HuH-7 (cell line): ENCODE results near the gene ST3GAL3.

Experiments
- DNase-seq: peaks from one replicate; pipeline ENCODE4 v3.0.0; 2011; ENCODE audit warnings: low spot score

ST3GAL3 gene

DNA sequence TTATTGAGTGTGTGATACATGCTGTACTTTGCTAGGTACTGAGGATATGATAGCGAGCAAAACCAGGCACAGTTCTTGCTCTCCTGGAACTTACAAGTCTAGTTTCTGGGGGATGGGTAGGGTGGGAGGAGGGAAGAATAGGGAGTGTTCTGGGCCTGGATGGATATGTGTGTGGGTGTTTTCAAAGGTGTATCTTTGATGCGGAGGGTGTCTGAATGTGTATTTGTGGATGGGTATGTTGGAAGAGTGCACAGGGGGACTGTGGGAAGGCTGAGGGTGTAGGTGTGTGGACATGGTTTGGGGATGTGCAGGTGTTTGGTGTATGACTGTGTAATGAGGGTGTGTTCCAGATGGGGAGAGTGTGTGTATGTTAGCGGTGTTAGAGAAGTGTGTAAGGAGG is 258.0 kb downstream of the ST3GAL3 start:
- no peak for DNase-seq

DNA sequence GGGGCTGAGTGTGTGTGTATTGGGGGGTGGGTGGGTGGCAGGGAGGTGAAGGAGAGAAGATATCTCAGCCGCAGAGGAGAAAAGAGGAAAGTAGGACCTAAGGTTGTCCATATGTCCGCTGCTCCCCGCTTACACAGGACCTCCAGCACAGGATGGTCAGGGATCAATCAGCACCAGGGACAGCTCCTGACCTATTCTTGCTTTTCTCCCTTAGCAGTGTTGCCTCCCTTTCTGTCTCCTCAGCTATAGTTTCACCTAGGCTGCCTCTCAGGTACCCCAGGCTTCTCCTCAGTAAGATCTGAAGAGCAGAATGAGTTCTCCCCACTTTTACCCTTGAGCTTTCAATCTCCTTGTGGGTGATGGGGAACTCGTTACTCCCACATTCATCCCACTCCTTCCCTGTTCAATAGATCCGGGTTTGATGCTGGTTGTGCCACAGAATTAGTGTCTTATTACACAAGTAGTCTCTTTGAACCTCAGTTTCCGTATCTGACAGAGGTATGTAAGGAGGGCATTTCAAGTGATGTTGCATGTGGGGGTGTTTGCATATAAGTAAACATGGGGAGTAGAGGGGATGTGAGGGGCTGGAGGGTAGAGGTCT is 261.1 kb downstream of the ST3GAL3 start:
- DNase-seq = no peak

DNA sequence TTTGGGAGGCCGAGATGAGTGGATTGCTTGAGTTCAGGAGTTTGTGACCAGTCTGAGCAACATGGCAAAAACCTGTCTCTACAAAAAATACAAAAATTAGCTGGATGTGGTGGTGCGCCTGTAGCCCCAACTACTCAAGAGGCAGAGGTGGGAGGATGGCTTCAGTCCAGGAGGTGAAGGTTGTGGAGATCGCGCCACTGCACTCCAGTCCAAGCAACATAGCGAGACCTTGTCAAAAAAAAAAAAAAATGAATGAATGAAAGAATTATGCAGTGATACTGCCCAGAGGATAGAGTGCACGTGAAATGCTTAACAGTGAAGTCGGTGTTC is 262.0 kb downstream of the ST3GAL3 start:
- no peak for DNase-seq

DNA sequence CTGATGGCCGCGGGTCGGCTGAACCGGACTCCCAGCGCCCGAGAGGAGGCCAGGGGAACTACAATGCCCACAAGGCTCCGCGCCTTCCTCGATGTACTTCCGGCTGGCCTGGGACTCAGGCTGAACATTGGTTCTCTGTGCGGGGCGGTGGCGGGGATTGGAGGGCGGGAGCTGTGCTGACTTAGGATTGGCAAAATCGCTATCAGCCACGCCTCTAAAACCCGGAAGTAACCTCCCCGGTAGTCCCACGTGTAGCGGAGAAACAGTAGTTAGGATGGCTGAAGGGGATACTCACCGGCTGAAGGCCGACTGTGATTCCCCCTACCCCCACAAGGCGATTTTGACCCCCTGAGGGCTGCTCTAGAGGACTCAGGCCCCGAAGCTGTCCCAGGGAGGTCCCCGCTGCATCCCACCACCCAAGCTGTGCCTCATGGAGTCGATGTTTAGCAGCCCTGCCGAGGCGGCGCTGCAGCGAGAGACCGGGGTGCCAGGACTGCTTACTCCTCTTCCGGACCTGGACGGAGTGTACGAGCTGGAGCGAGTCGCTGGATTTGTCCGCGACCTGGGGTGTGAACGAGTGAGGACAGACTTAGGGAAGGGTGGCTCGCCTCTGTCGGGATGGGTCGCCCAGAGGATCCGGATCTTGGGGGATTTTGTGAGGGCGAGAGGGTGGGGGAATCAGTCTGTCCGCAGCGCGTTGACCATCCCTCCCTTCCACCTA is 262.6 kb downstream of the ST3GAL3 start, which contains the start of gene DPH2:
Gene DPH2, plus strand, starts transcription at position 265 of the 721 bp plus-strand sequence. Its CDS starts 166 bp downstream, at position 431.
- DNase-seq = peak; percentile 99

DNA sequence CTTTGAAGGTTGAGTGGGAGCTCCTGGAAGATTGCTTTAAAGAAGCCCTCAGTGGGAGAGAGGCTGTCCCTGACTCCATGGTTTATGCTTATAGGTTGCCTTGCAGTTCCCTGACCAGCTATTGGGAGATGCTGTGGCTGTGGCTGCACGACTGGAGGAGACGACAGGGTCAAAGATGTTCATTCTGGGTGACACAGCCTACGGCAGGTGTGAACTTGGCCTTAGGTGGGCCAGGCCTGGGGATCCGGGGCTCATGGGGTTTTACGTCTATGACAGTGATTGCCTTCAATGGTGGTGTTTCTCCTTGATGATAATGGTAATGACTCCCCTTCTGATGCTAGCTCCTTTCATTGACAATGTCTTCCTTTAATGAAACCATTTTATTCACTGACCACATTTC is 263.2 kb downstream of the ST3GAL3 start:
- DNase-seq = no peak

DNA sequence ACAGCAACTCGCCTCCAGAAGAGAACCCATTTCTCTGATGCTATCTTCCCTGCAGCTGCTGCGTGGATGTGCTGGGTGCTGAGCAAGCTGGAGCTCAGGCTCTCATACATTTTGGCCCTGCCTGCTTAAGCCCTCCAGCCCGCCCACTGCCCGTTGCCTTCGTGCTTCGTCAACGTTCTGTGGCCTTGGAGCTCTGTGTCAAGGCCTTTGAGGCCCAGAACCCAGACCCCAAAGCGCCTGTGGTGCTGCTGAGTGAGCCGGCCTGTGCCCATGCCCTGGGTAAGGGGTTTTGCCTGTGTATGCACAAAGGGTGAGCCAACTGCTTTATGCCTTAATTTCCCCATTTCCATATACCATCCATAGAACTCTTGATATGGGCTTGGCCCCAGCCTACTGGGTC is 263.6 kb downstream of the ST3GAL3 start:
- no peak for DNase-seq

DNA sequence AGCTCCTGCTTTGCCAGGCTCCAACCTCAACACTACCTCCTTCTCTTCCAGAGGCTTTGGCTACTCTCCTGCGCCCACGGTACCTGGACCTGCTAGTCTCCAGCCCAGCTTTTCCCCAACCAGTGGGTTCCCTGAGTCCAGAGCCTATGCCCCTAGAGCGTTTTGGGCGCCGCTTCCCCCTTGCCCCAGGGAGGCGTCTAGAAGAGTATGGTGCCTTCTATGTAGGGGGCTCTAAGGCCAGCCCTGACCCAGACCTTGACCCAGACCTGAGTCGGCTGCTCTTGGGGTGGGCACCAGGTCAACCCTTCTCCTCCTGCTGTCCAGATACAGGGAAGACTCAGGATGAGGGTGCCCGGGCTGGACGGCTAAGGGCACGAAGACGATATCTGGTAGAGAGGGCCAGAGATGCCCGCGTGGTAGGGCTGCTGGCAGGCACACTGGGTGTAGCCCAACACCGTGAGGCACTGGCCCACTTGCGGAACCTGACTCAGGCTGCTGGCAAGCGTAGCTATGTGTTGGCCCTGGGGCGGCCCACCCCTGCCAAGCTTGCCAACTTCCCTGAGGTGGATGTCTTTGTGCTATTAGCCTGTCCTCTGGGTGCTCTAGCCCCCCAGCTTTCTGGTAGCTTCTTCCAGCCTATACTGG is 264.1 kb downstream of the ST3GAL3 start:
- no peak for DNase-seq

DNA sequence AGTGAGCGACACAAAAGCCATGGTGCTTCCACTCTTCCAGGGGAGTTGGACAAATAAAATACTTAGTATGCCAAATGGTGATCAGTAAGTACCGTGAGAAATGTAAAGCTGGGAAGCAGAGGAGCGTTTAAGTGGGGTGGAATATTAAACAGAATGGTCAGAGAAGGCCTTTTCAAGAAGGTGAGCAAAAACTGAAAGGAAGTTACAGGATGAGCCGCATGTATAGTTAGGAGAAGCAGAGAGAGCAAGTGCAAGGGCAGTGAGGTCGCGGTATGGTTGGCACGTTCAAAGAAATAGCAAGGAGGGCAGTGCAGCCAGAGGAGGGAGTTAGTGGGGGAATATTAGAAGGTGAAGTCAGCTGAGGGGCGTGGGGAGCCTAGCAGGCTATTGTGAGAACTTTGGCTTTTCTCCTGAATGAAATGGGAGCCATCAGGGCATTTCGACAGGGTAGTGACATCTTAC is 266.7 kb downstream of the ST3GAL3 start:
- DNase-seq = no peak

DNA sequence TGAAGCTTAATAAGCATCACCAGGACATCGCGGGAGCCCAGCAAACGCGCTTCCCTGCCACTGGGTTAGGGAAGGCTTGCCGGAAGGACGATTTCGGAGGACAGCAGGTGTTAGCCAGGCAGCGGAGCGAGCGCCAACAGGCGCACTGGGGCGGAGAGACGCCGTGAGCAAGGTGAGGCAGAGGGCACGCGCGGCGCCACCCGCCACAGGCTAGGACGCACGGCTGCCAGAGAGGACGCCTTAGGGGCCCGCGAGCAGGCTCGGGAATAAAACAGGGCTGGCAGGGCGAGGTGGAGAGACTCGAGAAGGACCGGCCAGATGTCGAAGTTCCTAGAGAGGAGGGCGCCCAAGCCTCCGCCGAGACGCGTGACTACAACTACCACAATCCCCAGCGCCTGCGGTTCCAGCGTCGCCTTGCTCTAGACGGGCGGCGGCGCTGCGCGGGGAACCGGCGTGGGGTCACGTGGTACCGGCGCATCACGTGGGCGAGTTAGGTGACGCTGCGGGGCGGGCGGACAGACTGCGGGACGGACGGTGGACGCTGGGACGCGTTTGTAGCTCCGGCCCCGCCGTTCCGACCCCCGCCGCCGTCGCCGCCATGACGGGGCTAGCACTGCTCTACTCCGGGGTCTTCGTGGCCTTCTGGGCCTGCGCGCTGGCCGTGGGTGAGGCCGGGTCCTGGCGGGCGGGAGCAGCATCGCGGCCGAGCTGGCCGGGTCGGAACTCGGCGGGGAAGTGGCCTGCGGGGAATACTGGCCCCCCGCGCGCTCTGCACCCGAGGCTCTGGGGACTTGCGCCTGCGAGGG is 267.3 kb downstream of the ST3GAL3 start, which contains the start of gene ATP6V0B:
Gene ATP6V0B, plus strand, starts transcription at position 518 of the 806 bp plus-strand sequence. Its CDS starts 81 bp downstream, at position 599.
- peak; percentile 97 for DNase-seq

DNA sequence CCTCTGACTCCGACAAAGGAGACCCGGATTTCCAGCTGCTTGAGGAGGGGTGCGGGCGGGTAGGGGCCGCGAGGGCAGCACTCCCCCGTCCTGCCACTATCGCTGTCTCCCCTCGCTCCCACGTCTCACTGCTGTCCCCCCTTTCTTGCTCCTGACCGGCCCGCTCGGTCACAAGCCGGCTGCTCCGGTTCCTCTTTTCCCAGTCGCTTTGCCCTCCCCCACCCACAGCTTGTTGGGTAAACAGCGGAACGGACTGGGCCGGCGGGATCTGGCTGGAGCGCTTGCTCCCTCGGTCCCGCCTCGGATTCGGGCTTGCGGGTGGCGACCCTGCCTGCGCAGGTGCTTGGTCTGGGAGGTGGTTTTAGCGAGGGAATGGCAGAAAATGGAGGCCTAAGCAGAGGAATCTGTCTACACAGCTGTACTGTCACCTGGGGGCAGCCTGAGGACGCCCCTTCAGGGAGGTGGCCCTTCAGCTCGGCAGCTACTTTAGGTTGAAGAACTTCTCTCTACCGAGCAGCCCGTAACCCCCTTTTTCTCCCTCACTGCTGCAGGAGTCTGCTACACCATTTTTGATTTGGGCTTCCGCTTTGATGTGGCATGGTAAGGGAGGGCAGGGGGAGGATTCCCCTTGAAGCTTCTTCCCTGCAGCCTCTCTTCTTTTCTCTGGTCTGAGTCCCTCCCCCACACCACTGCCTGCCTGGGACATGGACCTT is 268.1 kb downstream of the ST3GAL3 start:
- DNase-seq = no peak

DNA sequence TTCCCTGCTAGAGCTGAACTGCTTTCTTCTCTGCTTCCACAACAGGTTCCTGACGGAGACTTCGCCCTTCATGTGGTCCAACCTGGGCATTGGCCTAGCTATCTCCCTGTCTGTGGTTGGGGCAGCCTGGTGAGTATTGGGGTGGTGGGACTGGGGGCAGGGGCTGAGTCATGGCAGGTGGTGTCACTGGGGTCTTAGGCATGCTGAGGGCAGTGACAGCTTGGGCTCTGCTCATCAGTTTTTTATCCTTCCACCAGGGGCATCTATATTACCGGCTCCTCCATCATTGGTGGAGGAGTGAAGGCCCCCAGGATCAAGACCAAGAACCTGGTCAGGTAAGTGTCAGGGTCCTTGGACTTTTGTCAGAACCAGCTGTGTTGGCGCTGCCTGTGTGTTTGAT is 268.7 kb downstream of the ST3GAL3 start:
- no peak for DNase-seq

DNA sequence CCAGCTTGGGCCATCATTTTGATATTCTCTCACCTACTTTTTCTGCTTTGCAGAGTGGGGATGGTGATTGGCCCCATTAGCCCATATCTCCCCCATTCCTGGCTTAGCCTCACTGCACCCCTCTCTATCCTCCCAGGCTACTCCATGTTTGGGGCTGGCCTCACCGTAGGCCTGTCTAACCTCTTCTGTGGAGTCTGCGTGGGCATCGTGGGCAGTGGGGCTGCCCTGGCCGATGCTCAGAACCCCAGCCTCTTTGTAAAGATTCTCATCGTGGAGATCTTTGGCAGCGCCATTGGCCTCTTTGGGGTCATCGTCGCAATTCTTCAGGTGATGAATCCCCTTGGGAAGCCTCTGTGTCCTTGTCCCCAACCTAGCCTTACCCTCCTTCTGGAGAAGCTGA is 269.6 kb downstream of the ST3GAL3 start:
- DNase-seq = no peak

DNA sequence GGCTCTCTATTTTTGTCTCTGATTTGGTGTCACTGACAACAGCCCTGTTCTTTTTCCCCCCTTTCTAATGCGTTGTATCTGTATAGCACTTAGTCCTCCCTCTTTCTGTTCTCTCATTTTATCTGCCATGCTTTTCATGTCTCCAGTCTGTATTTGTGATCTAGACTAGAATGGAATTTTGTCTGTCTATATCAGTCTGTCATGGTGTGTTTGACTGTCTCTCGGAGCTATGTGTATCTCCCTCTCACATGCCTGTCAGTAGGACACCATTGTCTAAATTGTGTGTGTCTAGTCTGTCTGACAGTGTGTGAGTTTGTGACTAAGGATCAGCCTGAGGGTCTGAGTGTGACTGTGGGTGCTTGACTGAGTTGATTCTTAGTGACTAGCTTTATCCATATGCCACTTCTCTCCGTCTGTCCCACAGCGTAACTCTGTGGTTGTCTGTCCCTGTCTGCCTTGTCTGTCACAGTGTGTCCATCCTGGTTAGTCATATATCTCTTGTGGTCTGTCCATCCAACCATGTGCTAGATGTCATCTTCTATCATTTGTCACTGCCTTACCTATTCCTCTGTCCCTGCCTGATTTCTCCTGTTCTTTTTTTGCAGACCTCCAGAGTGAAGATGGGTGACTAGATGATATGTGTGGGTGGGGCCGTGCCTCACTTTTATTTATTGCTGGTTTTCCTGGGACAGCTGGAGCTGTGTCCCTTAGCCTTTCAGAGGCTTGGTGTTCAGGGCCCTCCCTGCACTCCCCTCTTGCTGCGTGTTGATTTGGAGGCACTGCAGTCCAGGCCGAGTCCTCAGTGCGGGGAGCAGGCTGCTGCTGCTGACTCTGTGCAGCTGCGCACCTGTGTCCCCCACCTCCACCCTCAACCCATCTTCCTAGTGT is 270.3 kb downstream of the ST3GAL3 start:
- no peak for DNase-seq

DNA sequence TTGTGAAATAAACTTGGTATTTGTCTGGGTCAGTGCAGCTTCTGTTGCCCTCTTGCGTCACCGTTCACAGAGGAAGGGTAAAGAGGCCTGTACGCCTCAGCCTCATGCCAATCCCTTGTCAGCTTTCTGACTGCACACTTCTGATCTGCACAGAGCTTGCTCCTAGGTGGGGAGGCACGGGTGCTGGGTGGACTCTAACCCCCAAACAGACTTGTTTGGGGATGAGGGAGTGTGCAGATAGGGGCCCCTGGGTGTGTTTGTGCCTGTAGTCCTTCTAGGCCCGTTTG is 270.9 kb downstream of the ST3GAL3 start:
- no peak for DNase-seq

DNA sequence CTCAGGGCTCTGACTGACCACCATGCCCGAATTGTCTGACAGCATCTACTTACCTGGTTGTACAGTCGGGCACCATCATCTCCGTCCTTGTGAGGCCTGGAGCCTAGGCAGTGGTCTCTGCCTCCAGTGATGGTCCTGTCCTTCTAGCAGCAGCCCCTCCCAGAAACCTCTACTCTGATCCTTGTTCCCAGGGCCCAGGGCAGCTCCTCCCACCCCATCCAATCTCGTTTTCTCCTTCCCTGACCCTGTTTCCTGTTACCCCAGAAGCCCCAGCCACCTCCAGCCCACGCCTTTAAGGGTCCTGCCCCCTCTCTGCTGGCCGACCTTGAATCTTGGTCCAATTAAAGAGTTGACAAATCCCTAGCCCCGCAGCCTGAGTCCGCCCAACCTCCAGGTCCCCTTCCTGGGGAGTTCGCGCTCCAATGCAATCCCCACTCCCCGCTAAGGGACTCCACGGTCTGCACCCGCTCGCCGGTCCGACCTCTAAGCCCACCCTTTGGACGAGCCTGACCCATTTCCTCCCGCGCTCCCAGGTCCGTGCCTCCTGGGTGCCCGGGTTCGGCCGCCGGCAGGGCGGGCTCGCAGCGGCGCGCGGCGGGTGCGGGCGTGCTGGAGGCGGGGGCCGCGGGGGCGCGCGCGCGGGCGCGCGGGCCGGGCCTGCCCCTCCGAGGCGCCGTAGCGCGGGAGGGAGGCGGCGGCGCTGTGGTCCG is 271.4 kb downstream of the ST3GAL3 start, which contains the start of gene B4GALT2:
Gene B4GALT2, plus strand, starts transcription at position 660 of the 710 bp plus-strand sequence. CDS start 1,951 bp downstream, outside the sequence.
- peak; percentile 82 for DNase-seq

DNA sequence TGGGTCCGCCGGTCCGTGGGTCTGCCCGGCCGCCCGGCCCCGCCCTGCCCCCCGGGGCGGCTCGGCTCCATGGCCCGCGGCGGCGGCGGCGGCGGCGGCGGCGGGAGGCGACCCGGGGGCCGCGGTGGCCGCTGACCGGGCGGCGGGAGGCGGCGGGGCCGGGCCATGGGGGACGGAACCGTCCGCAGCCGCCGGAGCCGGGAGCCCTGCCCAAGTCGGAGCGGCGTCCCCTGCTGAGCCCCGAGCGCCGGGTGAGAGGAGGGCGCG is 271.9 kb downstream of the ST3GAL3 start:
- no peak for DNase-seq

DNA sequence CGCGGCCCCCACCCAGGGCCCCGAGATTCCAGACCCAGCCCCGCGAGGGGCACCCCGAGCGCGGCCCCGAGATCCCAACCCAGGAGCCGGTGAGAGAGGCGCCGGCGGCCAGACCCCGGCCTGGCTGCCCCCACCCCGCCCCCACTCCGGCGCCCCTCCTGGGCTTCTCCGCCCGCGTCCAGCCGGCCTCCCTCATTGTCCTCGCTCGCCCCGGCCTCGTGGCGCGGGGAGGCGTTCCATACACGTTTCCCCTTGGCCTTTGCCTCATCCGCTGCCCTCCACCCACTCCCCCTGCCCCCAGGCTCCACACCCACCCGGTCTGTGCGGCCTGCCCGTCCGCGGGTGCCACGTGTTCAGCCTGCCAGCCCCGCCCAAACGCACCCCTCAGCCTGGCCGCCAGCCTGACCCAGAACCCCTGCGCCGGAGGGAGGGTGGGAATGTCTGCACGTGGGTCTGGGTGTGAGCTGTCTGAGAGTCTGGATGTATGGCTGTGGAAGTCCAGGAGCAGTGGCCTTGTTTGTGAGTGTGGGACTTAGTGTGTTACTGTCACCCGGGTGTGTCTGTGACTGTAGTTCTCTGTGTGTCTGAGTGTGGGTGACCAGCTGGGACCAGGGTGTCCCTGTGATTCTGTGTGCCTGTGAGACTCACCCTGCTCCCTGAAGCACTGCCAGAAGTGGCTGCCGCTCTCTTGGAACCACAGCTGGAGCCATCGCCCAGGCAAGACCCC is 272.4 kb downstream of the ST3GAL3 start:
- no peak for DNase-seq

DNA sequence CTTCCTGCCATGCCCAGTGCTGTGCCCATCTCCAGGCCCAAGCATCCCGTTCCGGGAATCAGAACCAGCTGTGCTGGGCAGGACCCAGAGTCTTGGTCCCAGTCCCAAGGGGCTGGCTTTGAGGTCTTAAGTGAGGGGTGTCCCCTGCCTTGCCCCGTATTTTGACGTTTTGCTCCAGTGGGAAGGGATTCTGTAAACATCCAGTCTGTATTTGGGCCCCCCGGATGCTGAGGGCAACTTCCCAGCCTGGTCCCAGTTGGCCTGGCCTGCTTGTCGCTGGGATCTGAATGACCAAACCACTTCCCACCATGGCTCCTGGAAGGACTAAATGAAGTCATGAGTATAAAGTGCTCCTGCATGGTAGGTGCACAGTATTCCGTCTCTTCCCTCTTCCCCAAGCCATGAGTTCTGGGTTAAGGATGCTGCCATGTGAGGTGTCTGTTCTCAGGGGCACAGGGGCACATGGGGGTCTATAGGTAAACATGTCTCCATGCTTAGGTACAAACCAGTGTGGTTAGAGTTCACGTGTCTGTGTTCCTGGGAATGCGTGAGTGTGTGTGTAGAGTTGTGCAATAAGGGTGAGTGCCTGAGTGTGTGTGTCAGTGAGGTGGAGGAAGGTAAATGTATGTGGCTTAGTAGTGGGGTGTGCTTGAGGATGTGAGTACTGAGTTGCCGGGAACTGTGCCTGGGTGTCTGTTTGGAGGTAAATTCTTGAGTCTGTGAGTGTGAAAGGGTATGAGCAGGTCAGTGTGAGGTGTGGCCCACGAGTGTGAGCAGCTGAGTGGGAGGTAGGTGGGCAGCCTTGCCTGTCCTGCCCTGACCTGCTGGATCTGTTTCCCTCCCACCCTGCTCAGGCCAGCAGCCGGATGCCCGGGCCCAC is 273.2 kb downstream of the ST3GAL3 start:
- no peak for DNase-seq
